ENCODE data around the gene INKA1. TPM values are rescaled to one million over a fixed set of nuclear protein-coding genes. Genes with fewer than 3 reads are reported as not detected.

INKA1 gene
- polyA plus RNA-seq, 1 donor (not counting 4 experiments of a cell fraction or from before 2014, with no cell fraction given): 10.1 TPM

GRCh38 chr3:49756036-49756435 is 47.0 kb upstream of the INKA1 start:
- no peak for DNase-seq (ENCODE audit: low read depth, low spot score)
- no peak overlapping the region for H3K4me3 ChIP-seq (ENCODE audit: control insufficient read depth in 2 of 3, extremely low read depth in 1 of 3, insufficient read depth in 2 of 3, low read depth in 1 of 3, low read length in 3 of 3)
- no peak overlapping the region for H2AFZ ChIP-seq (ENCODE audit: control insufficient read depth, low read length)
- no peaks in the 10 kb centered on the region for H3K9me1 ChIP-seq (ENCODE audit: control insufficient read depth, extremely low read depth, insufficient read depth, low read length)
- H3K4me1 ChIP-seq (ENCODE audit: control insufficient read depth, extremely low read depth, insufficient read depth, low read length): no peaks in the 10 kb centered on the region
- H3K36me3 ChIP-seq (ENCODE audit: control insufficient read depth in 2 of 2, extremely low read depth in 1 of 2, insufficient read depth in 2 of 2, low read length in 2 of 2): no peaks in the 10 kb centered on the region
- TF ChIP-seq, protein P1, sequence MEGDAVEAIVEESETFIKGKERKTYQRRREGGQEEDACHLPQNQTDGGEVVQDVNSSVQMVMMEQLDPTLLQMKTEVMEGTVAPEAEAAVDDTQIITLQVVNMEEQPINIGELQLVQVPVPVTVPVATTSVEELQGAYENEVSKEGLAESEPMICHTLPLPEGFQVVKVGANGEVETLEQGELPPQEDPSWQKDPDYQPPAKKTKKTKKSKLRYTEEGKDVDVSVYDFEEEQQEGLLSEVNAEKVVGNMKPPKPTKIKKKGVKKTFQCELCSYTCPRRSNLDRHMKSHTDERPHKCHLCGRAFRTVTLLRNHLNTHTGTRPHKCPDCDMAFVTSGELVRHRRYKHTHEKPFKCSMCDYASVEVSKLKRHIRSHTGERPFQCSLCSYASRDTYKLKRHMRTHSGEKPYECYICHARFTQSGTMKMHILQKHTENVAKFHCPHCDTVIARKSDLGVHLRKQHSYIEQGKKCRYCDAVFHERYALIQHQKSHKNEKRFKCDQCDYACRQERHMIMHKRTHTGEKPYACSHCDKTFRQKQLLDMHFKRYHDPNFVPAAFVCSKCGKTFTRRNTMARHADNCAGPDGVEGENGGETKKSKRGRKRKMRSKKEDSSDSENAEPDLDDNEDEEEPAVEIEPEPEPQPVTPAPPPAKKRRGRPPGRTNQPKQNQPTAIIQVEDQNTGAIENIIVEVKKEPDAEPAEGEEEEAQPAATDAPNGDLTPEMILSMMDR (optimal IDR thresholded peaks at IDR 0.05 in 1 of 3, IDR thresholded peaks at IDR 0.05 in 1 of 3, conservative IDR thresholded peaks at IDR 0.05 in 1 of 3; ENCODE audit: extremely low read depth in 1 of 3, insufficient read depth in 2 of 3, low read length in 3 of 3): no peak
- no peak for TF ChIP-seq EZH2 (IDR thresholded peaks at IDR 0.05; ENCODE audit: low read length)
- H3K27ac ChIP-seq (ENCODE audit: control insufficient read depth, insufficient read depth, low read length): no peak overlapping the region
- no peaks in the 10 kb centered on the region for H3K9me3 ChIP-seq (ENCODE audit: control insufficient read depth, low read depth, low read length)
- no peak overlapping the region for H3K4me2 ChIP-seq (ENCODE audit: control insufficient read depth, extremely low read depth, insufficient read depth, low read depth, low read length)
- FAIRE-seq: no peak
- peaks cover 31% of the 10 kb centered on the region for H3K79me2 ChIP-seq (ENCODE audit: control insufficient read depth, insufficient read depth, low read length)
- H3K27me3 ChIP-seq (ENCODE audit: control insufficient read depth, extremely low read depth, insufficient read depth, low read length): no peaks in the 10 kb centered on the region
- H3K9ac ChIP-seq (ENCODE audit: control insufficient read depth, extremely low read depth, insufficient read depth, low read length): no peak overlapping the region
- dilution Hi-C loops (cut with MboI; ENCODE audit: extremely low pct_ligation_motif_present, low sequenced_read_pairs): no loop called here
- no peaks in the 10 kb centered on the region for H4K20me1 ChIP-seq (ENCODE audit: control insufficient read depth, extremely low read depth, insufficient read depth, low read length)

- Histone ChIP-seq H3K9me3 (ENCODE audit: control insufficient read depth, low read depth, low read length) (no peaks in the 10 kb centered on the region), H3K9me1 (ENCODE audit: control insufficient read depth, extremely low read depth, insufficient read depth, low read length) (no peaks in the 10 kb centered on the region), H3K9ac (ENCODE audit: control insufficient read depth, extremely low read depth, insufficient read depth, low read length) (no peak overlapping the region), H2AFZ (ENCODE audit: control insufficient read depth, low read length) (no peak overlapping the region), H3K79me2 (ENCODE audit: control insufficient read depth, insufficient read depth, low read length) (peaks cover 36% of the 10 kb centered on the region), H3K27ac (ENCODE audit: control insufficient read depth, insufficient read depth, low read length) (no peak overlapping the region), H3K4me3 (ENCODE audit: control insufficient read depth in 2 of 3, extremely low read depth in 1 of 3, insufficient read depth in 2 of 3, low read depth in 1 of 3, low read length in 3 of 3) (no peak overlapping the region), H4K20me1 (ENCODE audit: control insufficient read depth, extremely low read depth, insufficient read depth, low read length) (no peaks in the 10 kb centered on the region), H3K27me3 (ENCODE audit: control insufficient read depth, extremely low read depth, insufficient read depth, low read length) (no peaks in the 10 kb centered on the region), H3K4me1 (ENCODE audit: control insufficient read depth, extremely low read depth, insufficient read depth, low read length) (no peaks in the 10 kb centered on the region), H3K4me2 (ENCODE audit: control insufficient read depth, extremely low read depth, insufficient read depth, low read depth, low read length) (no peak overlapping the region), H3K36me3 (ENCODE audit: control insufficient read depth in 2 of 2, extremely low read depth in 1 of 2, insufficient read depth in 2 of 2, low read length in 2 of 2) (no peaks in the 10 kb centered on the region)
- TF ChIP-seq, protein P1 (optimal IDR thresholded peaks at IDR 0.05 in 1 of 3, IDR thresholded peaks at IDR 0.05 in 1 of 3, conservative IDR thresholded peaks at IDR 0.05 in 1 of 3; ENCODE audit: extremely low read depth in 1 of 3, insufficient read depth in 2 of 3, low read length in 3 of 3): no peak
- no peak for TF ChIP-seq EZH2 (IDR thresholded peaks at IDR 0.05; ENCODE audit: low read length)
- dilution Hi-C loops (cut with MboI; ENCODE audit: extremely low pct_ligation_motif_present, low sequenced_read_pairs): no loop called here
- FAIRE-seq (no peak), DNase-seq (ENCODE audit: low read depth, low spot score) (no peak)
These were observed 45.9 kb upstream of the INKA1 start for GRCh38 chr3:49757197-49757596.
